ENCODE results near the gene SLC26A4. TPM values are rescaled to one million over a fixed set of nuclear protein-coding genes. Genes with fewer than 3 reads are reported as not detected.

SLC26A4 gene
- total RNA-seq, 2 donors from 2014 or later: 0.42 TPM; not detected in 1

DNA sequence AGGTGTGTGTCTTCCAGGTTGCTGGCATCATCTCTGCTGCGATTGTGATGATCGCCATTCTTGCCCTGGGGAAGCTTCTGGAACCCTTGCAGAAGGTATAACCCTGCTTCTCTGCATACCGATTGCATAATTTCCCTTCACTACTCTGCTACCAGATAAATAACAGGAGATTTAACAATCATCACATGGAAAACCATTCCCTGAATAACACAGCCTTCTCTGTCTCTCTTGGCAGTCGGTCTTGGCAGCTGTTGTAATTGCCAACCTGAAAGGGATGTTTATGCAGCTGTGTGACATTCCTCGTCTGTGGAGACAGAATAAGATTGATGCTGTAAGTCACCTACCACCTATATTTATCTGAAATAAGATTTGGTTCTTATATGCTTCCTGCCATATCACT, 33.8 kb downstream of the SLC26A4 start:
- Mint-ChIP-seq H3K4me1 (peaks cover 12% of the 10 kb centered on the region), H3K27ac (no peak overlapping the region), H3K4me3 (no peak overlapping the region), H3K27me3 (ENCODE audit: insufficient read depth) (no peaks in the 10 kb centered on the region), H3K9me3 (no peaks in the 10 kb centered on the region), H3K36me3 (ENCODE audit: low read depth) (no peaks in the 10 kb centered on the region)
- Histone ChIP-seq H3K4me3 (ENCODE audit: low read length) (no peak overlapping the region), H3K9me3 (ENCODE audit: control insufficient read depth, low read length) (no peaks in the 10 kb centered on the region), H3K4me1 (ENCODE audit: control insufficient read depth, insufficient read depth, low read length) (no peaks in the 10 kb centered on the region), H3K27ac (ENCODE audit: low read depth, low read length) (no peak overlapping the region), H3K36me3 (ENCODE audit: control insufficient read depth, insufficient read depth, low read length) (no peaks in the 10 kb centered on the region), H3K27me3 (ENCODE audit: control insufficient read depth, insufficient read depth, low read length, poor library complexity, severe bottlenecking) (no peaks in the 10 kb centered on the region), H3K9ac (ENCODE audit: extremely low read depth, low read length, poor library complexity, severe bottlenecking) (no peak overlapping the region)
- no peak for DNase-seq
- TF ChIP-seq, protein P1, sequence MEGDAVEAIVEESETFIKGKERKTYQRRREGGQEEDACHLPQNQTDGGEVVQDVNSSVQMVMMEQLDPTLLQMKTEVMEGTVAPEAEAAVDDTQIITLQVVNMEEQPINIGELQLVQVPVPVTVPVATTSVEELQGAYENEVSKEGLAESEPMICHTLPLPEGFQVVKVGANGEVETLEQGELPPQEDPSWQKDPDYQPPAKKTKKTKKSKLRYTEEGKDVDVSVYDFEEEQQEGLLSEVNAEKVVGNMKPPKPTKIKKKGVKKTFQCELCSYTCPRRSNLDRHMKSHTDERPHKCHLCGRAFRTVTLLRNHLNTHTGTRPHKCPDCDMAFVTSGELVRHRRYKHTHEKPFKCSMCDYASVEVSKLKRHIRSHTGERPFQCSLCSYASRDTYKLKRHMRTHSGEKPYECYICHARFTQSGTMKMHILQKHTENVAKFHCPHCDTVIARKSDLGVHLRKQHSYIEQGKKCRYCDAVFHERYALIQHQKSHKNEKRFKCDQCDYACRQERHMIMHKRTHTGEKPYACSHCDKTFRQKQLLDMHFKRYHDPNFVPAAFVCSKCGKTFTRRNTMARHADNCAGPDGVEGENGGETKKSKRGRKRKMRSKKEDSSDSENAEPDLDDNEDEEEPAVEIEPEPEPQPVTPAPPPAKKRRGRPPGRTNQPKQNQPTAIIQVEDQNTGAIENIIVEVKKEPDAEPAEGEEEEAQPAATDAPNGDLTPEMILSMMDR (conservative IDR thresholded peaks at IDR 0.05): no peak
- WGBS, 2 experiments (ENCODE audit: insufficient coverage in 1 of 2, insufficient read length in 1 of 2): 88 to 90% methylated on average over 4 to 5 of the region's 5 CpGs

DNA sequence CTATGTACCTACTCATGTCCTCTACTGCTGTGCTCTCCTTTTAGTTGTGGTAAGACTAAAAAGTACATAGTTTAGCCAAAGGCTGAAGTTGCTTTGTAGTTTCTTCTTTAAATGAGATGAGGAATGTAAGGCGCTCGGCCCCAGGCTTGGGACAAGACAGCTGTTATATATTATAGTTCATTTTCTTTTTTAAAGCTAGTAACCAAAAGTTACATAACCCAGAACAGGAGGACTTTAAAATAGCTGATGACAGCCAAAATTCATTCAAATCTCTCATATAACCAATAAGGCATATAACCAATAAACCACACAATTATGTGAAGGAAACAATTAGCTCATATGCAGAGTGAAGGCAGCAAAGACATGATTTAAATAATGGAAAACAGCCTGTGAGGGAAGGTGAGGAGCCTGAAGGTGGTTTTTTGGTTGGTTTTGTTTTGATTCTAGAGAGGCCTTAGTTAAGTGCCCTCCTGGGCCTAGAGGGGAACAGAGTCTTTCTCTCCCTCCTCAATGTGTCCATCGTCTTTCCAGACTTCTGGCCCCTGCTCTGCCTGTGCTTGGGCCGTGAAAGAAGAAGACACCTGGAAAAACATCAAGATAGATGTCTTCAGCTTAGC, 35.8 kb downstream of the SLC26A4 start:
- DNase-seq: no peak
- peaks cover 4% of the 10 kb centered on the region for H3K4me1 Mint-ChIP-seq
- H3K27me3 Mint-ChIP-seq (ENCODE audit: insufficient read depth): no peaks in the 10 kb centered on the region
- no peak overlapping the region for H3K27ac Mint-ChIP-seq
- Histone ChIP-seq H3K4me3 (ENCODE audit: low read length) (no peak overlapping the region), H3K9me3 (ENCODE audit: control insufficient read depth, low read length) (no peaks in the 10 kb centered on the region), H3K27ac (ENCODE audit: low read depth, low read length) (no peak overlapping the region), H3K4me1 (ENCODE audit: control insufficient read depth, insufficient read depth, low read length) (no peaks in the 10 kb centered on the region), H3K9ac (ENCODE audit: extremely low read depth, low read length, poor library complexity, severe bottlenecking) (no peak overlapping the region), H3K27me3 (ENCODE audit: control insufficient read depth, insufficient read depth, low read length, poor library complexity, severe bottlenecking) (peaks cover 4% of the 10 kb centered on the region), H3K36me3 (ENCODE audit: control insufficient read depth, insufficient read depth, low read length) (no peaks in the 10 kb centered on the region)
- no peaks in the 10 kb centered on the region for H3K36me3 Mint-ChIP-seq (ENCODE audit: low read depth)
- TF ChIP-seq, protein P1 (conservative IDR thresholded peaks at IDR 0.05): no peak
- no peak overlapping the region for H3K4me3 Mint-ChIP-seq
- 94 to 100% methylated on average over 1 to 3 of the region's 4 CpGs for whole genome bisulfite sequencing, 2 experiments (ENCODE audit: insufficient coverage in 1 of 2, insufficient read length in 1 of 2)
- no peaks in the 10 kb centered on the region for H3K9me3 Mint-ChIP-seq

DNA sequence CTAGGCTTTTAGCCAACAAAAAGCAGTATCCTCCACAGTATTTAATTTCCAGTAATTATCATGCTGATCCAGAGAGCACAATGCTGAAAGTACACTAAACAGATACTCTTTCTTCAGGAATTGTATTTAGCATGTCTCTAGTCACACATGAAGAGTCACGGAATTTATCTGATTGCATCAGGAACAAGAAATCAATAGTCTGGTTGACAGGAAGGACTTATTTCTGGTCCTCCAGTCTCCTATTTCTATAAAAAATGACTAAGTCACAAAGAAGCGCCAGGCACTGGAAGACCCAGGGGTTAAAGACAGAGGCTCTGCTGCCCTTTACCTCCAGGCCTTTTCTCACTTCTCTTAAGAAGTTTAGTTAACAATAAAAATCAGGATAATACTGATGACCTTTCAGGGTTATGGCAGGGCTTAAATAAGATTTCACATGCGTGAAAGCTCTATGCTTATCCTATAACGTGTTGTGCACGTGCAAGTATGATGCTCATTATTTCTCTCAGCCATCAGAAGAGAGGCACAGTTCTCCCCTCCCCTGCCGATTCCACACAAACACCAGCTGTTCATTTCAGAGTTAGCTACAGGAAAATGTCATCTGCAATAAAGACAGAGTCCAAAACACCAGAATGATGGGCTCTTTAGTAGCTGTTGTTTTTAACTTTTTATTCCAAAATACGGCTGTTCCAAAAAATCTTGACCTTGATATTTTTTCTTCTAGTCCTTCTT, 36.9 kb downstream of the SLC26A4 start:
- Histone ChIP-seq H3K4me1 (ENCODE audit: control insufficient read depth, insufficient read depth, low read length) (no peaks in the 10 kb centered on the region), H3K9ac (ENCODE audit: extremely low read depth, low read length, poor library complexity, severe bottlenecking) (no peak overlapping the region), H3K27ac (ENCODE audit: low read depth, low read length) (no peak overlapping the region), H3K27me3 (ENCODE audit: control insufficient read depth, insufficient read depth, low read length, poor library complexity, severe bottlenecking) (peaks cover 4% of the 10 kb centered on the region), H3K36me3 (ENCODE audit: control insufficient read depth, insufficient read depth, low read length) (no peaks in the 10 kb centered on the region), H3K4me3 (ENCODE audit: low read length) (no peak overlapping the region), H3K9me3 (ENCODE audit: control insufficient read depth, low read length) (no peaks in the 10 kb centered on the region)
- no peaks in the 10 kb centered on the region for H3K36me3 Mint-ChIP-seq (ENCODE audit: low read depth)
- 92 to 94% methylated on average over 6 to 7 of the region's 7 CpGs for WGBS, 2 experiments (ENCODE audit: insufficient coverage in 1 of 2, insufficient read length in 1 of 2)
- H3K27ac Mint-ChIP-seq: no peak overlapping the region
- H3K4me1 Mint-ChIP-seq: peaks cover 4% of the 10 kb centered on the region
- H3K27me3 Mint-ChIP-seq (ENCODE audit: insufficient read depth): no peaks in the 10 kb centered on the region
- H3K4me3 Mint-ChIP-seq: no peak overlapping the region
- TF ChIP-seq, protein P1 (conservative IDR thresholded peaks at IDR 0.05): no peak
- no peak for DNase-seq
- H3K9me3 Mint-ChIP-seq: no peaks in the 10 kb centered on the region
